ENCODE results near the gene OPA1.

The OPA1 gene

DNA sequence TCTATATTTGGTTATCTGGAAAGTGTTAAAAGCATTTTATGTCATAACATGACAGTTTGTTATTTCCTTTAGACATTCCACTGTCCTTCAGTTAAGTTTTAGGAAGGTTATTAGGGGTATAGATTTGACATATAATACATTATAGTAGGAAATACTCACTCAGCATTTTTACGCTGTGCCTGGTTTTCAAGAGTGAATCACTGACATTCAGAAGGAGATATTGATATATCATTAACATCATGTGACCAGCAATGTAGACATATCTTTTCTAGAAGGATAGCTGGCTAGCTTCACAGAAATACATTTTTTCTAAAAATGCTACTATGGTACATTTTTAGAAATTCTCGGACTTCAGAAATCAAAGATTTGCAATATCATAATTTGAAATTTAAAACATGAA, 57.6 kb downstream of the OPA1 start:
- DNase-seq (ENCODE audit: low spot score): no peak

DNA sequence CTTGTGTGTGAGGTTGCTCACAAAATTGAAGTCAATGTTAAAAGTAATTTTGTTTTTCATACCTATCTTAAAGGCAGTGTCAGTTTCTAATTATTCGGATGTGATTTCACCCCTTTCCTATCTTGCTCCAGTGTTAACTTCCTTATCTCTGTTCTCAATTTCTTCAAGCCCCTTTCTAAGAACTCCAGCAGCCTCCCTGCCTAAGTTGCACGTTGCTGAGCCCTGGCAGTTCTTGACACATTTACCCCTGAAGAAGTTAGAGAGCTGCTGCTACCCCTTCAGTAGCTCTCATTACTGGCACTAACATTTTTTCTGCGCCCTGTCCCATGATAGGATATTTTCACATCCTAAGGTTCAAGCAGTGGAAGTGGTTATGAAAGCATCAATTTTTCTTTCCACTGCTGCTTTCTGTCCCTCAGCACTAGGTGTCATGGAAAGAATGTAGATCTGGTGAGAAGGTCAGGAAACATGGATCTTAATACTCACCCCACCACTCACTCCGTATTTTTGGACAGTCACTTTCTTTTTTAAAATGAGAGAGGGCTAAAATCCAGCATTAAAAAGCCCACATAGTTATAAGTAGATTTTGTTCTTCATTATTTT, 62.9 kb downstream of the OPA1 start:
- no peak for DNase-seq (ENCODE audit: low spot score)

DNA sequence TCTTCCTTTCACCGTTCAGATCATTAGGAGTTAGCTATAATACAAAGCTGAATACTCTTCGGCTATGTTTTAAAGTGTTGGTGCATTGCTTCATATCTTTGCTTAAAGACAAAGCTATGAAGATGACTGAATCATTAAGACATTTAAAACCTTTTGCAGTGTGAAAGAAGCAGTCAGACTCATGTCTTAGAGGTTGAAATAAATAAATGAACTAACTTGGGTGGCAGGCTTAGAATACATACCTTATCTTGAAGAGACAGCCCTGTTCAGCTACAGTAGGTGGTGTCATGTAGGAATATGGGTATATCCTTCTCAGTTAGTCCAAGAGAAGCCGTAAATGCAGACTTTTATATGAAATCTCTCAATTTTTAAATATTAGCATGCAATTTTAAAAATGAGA, 63.4 kb downstream of the OPA1 start:
- DNase-seq (ENCODE audit: low spot score): no peak

DNA sequence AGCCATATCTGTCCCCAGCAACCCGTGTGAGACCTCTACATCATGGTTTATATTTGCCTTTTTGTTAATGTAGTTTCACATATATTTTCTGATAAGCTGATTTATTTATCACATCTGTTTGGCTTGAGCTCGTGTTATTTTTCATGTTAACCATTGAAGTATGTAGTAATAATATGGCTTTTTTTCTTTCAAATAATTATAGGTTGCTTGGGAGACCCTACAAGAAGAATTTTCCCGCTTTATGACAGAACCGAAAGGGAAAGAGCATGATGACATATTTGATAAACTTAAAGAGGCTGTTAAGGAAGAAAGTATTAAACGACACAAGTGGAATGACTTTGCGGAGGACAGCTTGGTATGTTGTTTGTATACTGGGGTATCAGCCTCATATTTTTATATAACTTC, 63.9 kb downstream of the OPA1 start:
- DNase-seq (ENCODE audit: low spot score): no peak

DNA sequence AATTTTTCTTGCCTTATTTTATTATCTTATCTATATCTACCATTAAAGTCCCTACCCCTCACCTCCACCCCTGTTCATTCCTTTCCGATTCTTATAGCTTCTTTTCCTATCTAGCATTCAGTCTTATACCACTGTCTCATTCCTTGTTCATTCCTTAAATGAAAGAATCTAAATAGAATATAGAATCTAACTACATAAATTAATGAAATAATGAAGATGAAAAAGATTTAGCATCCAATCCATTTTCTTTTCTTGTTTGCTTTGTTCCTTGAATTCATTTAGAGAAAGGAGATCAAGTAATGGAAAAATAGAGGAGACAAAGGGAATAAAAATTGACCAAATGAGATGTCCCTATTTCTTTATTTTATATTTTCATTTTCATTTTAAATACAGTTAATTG, 67.2 kb downstream of the OPA1 start:
- no peak for DNase-seq (ENCODE audit: low spot score)

DNA sequence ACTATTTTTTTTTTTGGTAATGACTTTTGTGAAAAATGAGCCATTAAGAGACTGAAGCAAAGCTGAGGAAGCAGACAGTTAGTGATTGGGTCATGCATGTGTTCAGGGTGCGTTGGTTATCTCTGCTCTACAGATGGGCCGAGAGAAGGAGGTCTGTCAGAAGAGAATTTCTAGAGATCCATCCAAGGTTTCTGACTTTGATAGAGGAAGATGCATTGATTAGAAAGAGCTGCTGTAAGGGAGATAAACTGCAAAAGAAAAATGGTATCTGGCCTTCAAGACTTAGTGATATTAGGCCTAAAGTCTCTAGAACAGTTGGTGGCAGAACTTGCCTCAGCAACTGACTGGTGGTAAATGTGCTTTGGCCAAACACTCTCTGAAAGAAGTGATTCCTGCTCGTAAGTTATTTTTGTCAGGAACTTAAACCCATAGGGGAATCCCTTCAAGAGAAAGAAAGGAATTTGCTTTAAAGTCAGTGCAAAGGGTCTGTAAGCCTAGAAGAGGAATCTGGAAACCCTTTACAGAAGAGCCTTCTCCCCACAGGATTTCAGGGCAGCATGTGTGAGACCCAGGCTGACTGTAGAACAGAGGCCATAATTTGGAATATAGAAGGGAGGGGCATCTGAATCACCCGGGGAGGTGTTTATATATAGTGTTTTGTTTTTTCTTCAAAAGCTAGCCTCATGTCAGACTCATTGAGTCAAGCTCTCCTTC, 67.8 kb downstream of the OPA1 start:
- DNase-seq (ENCODE audit: low spot score): no peak

DNA sequence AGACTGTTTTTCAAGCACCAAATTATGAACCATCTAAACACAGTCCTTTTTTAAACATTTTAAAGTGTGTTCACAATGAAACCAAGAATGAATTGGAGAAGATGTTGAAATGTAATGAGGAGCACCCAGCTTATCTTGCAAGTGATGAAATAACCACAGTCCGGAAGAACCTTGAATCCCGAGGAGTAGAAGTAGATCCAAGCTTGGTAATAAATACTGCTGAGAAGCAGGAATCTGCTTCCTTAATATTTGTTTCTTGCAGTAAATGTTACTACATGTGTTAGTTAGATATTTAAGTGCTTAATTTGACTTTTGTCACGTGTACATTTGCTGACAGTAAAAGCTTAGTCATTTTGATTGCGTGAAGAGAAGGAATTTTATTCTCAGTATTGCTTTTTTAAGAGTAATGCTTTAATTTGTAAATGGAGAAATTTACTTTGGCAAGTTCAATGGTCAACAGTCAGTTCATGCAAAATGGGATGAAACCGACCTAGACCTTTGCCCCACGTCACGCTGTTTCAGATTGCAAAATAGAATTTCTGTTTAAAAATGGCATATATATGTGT, 69.8 kb downstream of the OPA1 start:
- no peak for DNase-seq (ENCODE audit: low spot score)

DNA sequence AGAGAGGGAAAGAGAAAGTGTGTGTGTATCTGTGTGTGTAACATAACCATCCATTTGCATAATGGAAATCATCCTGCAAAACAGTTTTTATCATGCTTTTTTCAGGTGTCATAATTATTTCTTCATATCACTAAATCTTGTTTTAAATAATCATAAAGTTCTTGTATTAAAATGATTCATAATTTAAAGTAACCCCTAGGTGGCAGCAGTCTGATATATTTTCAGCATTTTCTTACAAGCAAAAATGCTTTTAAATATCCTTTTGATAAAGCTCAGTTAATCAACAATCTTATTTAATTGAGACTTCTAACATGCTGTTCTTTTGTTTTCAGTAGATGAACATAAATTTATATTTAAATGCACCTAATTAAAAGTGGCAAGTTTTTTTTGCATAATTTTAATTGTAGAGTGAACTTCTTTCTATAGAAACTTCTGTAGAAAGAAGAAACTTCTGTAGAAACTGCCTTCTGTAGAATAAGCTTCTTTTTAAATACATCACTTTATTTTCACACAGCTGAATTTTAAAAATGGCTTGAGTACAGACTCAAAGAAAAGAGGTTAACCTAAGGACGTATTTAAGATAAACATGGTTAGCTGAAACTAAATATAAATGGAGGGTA, 72.5 kb downstream of the OPA1 start:
- no peak for DNase-seq (ENCODE audit: low spot score)

DNA sequence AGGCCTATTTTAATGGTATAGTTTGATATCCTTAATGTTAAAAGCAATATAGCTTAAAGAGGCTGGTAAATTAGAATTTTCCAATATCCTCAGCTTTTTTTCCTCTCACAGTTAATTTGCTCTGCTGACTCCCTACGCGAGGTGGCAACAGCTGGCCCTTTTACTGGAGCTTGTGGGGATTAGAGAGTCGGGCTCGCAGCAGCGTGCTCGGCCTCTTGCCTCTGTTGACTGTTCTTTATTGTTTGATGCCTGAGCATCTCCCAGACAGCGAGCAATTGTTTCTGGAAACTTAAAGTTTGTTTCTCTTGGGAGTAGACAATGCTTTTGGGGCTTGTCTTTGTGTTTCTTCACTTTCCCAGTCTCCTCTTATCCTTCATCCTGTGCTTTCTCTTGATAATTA, 80.8 kb downstream of the OPA1 start:
- peak; percentile 73 for DNase-seq (ENCODE audit: low spot score)

DNA sequence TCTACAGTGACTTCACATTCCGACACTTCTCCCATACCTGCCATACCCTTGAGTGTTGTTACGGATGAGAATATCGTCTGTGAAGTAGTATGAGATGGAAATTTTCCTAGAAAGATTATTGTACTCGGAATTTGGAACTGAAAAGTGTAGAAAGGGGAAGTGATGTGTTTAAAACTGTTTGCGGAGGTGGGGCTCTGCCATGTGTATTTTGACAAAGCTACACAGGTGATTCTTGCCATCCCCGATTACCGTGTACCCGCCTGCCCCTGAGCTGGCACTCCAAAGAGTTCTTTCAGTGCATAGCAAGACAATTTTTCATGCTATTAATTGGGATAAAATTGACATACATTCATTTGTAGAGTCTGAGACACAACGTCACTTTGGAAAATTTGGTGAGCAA, 81.7 kb downstream of the OPA1 start:
- no peak for DNase-seq (ENCODE audit: low spot score)

DNA sequence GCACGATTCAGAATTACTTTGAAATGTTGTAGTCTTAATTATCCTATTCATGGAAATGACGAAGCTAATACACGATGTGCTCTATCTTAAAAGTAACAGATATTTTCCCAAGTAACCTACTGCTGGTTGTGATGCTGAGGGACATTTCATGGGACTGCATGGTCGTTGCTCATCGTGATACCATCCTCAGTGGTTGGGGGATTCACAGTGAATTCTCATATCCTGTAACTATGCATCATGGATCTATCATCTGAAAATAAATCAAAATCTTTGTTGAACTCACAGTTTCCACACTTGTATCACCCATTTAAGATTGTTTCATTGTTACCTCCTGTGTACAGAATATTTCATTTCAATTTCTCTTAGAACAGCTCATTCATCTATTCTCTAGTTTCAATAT, 84.7 kb downstream of the OPA1 start:
- DNase-seq (ENCODE audit: low spot score): no peak

DNA sequence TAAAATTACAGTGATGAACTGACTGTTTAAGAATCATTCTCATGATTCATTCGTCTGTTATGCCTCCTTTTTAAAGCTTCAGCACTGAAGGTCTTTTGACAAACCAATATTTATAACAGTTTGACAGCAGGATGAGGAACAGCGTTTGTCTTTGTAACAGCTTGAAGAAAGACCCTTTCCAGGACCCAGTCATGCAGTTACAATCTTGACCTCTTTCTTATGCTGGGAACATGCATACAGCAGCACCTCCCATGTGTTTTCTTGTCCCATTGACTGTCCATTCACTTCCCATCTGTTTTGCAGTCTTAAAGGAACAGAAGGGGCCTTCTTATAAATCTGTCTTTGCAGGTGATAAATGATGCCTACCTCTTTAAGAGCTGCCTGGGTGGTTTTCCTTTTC, 87.2 kb downstream of the OPA1 start:
- no peak for DNase-seq (ENCODE audit: low spot score)

DNA sequence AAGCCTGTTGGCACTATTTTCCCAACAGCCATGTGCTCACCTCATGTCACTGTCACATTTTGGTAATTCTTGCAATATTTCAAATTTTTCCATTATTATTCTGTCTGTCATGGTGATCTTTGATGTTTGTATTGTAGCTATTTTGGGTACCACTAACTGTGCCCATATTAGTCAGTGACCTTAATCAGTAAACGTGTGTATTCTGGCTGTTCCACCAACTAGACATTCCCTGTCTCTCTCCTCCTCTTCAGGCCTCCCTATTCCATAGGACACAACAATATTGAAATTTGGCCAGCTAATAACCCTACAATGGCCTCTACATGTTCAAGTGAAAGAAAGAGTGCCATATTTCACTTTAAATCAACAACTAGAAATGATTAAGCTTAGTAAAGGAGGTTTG, 88.6 kb downstream of the OPA1 start:
- no peak for DNase-seq (ENCODE audit: low spot score)

DNA sequence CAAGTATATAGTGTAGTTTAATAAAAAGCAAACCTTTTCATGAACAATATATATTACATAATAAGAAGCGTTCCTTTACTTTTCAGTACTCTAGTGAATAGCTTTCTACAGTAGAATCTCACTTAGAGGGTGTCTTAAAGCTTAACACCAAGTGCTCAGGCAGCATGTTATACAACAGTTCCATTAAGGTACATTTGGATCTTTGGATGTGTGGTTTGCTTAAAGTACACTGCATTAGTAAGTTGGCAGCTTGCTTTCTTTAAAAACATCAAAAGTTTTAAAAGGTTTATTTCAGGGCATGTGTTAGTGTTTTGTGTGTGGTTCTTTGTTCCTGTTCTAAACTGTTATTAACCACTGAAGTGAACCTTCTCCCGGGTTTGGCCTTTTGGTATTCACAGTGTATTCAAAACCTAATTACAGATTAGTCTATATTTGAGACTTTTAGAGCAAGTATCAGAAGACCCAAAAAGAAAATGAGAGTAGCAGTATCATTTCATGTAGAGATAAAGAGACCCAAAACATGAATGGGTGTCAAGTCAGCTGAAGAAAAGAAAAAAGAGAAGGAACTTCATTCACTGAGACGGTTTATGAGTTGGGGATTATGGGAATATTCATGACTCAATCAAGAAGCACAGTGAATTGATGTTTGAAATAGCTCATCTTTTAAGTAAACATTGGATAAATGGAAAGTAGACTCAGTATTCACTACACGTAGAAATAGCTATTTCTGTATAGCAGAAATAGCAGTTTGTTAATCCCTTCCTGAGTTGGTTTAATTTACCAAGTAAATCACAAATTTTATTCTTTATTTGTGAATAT, 93.9 kb downstream of the OPA1 start:
- no peak for DNase-seq (ENCODE audit: low spot score)

DNA sequence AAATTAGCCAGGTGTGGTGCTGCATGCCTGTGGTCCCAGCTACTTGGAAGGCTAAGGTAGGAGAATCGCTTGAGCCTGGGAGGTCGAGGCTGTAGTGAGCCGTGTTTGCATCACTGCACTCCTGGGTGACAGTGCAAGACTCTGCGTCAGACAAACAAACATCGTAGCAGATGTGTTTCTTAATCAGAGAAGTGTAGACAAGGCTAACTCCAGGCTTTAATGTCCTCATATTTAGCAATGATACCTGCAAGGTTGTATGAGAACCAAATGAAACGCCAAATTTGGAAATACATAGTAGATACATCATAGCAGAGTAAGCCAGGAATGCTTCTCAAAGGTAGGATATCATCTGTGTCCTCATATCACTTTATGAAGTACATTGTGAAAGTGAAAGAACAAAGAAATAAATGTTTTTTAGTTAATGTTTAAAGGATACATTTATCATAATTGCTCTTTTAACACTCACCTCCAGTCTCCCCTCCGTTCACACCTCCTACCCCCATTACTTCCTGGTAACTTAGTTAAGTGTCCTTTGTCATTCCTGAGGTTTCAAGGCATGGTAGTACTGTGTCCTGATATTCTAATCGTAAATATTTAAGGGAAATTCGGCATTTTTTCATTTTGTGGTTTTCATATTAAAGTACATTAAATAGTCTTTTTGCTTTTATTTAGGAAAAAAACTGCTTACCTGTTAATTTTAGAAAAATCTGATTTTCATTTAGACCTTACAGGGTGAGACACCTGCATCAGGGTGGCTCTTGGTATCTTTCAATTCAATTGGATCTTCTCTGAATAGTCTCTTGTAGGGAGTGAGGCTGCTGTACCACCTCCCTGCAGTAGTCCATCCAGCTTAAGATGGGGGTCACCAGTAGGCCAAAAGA, 96.1 kb downstream of the OPA1 start:
- DNase-seq (ENCODE audit: low spot score): no peak

DNA sequence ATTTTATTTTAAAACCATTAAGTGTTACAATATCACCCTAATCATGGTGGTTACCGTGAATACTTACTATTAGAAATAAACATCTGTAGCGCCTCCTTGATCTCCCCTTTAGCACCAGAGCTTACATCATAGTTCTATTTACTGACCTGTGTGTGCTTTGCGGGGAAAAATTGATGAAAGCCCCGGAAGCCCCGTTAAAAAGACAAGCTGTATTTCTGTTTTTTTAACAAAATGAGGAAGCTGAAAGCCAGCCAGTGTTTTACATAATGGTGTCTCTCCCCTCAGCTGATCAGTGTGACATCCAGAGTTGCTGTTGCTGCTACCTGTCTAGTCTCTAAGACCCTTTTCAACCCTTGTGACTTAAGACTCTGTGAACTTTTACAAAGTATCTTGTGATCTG, 100.8 kb downstream of the OPA1 start:
- DNase-seq (ENCODE audit: low spot score): no peak

DNA sequence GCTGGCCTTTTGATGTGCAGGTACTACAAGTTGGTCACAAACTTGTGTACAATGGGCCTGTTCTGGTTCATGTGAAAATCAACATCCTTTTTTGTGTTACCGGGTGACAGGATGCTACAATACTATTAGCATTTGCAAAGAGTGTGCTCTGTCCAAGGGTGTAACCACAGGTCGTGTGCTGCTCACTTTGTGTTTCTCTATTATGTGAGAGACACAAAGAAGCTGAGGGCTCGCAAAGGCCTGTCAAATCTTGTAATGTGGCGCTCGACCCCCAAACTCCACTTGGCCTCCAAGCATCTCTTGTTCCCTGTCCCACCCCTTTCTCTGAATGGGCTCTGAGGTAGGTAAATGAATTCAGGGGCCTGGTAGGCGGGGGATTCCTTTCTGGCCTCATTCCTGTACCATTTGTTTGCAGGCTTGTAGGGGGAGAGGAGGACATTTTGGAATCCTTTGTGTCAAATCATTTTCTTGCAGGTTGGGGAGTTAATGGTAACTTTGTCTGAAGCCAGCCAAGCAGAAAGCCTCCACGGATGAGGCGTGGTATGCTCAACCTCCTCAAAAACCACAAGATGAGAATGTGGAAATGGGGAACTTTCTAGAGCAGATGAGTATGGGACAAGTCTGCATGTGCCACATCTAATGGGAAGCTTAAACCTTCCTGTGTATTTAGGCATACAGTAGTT, 109.1 kb downstream of the OPA1 start:
- no peak for DNase-seq (ENCODE audit: low spot score)

DNA sequence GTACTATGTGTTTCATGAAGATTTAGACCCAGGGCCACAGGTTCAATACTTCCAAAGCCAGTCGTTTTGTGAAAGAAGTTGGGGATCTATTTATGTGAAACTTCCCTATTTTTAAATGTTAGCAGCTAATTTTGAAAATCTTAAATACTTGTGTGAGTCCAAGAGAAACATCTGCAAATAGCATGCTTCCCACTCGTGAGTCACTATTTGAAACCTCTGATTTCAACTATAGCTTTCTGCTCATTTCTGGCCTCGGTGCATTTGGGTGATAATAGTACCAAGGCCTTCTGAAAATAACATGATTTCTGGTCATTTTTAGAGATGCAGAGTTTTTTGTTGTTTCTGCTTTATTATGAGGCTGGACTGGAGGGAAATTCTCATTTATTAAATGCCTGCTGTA, 110.0 kb downstream of the OPA1 start:
- DNase-seq (ENCODE audit: low spot score): no peak

DNA sequence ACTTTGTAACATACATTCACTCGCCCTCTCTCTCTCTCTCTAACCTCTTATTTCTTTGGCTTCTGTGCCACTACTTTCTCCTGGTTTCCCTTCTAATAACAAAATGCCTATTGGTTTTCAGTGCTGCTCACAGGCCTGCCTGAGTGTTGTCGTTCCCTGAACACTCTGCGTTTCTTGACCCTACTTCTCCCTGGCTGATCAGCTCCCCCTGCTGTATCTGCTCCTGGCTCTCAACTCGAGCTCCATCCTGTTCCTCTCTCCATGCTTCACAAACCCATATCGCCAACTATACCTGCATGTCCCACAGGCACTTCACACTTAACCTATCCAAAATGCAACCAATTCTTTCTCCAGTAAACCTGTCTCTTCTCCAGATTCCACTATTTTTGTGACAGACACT, 111.4 kb downstream of the OPA1 start:
- peak; percentile 26 for DNase-seq (ENCODE audit: low spot score)

DNA sequence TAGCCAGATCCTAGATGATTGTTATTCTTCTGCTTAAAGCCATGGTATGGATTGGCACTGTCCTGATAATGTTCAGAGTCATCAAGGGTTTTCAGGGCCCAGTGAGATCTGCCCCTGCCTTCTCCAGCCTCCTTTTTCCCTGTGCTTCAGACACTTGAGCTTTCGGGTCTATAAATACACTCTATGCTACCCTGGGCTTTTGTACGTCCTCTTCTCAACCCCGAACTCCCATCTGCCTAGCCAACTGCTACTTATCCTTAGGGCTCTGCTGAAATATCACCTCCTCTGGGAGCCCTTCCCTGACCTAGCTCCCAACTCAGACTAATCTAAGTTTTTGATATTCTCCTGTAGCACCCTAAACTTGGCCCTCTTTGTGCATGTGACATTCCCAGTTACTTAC, 115.3 kb downstream of the OPA1 start:
- no peak for DNase-seq (ENCODE audit: low spot score)
